Transverse colon (tissue), 4 donors: ENCODE data around the gene VMP1. TPM values are rescaled to one million over a fixed set of nuclear protein-coding genes. Genes with fewer than 3 reads are reported as not detected.

Experiments
- DNase-seq: peaks from one replicate; pipeline ENCODE4 v3.0.0-alpha.2; 2019
- H3K27ac ChIP-seq, 4 donors: fragments of 200-600 bp; sonication (generic); 2 replicates each; pipeline ENCODE4 v1.5.1; 2016 to 2018; ENCODE audit warnings: inconsistent platforms in 4 of 4
- H3K27me3 ChIP-seq: fragments of 200-600 bp; sonication (generic); 2 replicates; pipeline ENCODE4 v1.5.1; 2017; ENCODE audit warnings: inconsistent platforms
- H3K36me3 ChIP-seq, 4 donors: fragments of 200-600 bp; sonication (generic); 2 replicates each; pipeline ENCODE4 v1.5.1; 2017 to 2019; ENCODE audit warnings: inconsistent platforms in 4 of 4
- H3K4me1 ChIP-seq, 4 donors: fragments of 200-600 bp; sonication (generic); 2 replicates each; pipeline ENCODE4 v1.5.1; 2017 to 2020; ENCODE audit warnings: inconsistent platforms in 4 of 4
- H3K4me3 ChIP-seq, 4 donors: fragments of 200-600 bp; sonication (generic); 1 replicate in 1 of 4; 2 replicates in 3 of 4; pipeline versions ENCODE4 v1.5.1 to v1.6.1; 2017 to 2019; ENCODE audit warnings: inconsistent platforms in 4 of 4
- H3K9me3 ChIP-seq, 2 donors: fragments of 200-600 bp; sonication (generic); 2 replicates each; pipeline ENCODE4 v1.5.1; 2017 to 2019; ENCODE audit warnings: inconsistent platforms in 2 of 2
- CTCF ChIP-seq, 5 experiments: fragments of 200-600 bp in 3 of 5; fragments of 450-650 bp in 2 of 5; sonication (generic) in 3 of 5; IDR thresholded peaks; 1 replicate in 2 of 5; 2 replicates in 3 of 5; pipeline ENCODE4 v1.5.1; 2016 to 2017; ENCODE audit warnings: antibody characterized with exemption in 5 of 5, inconsistent platforms in 3 of 5, mild to moderate bottlenecking in 2 of 5, moderate library complexity in 1 of 5
- EP300 ChIP-seq: sonication (generic); formaldehyde crosslinking; IDR thresholded peaks from one replicate; pipeline ENCODE4 v1.6.1; 2017; ENCODE audit warnings: antibody characterized with exemption, low read depth
- POLR2A ChIP-seq: fragments of 450-650 bp; IDR thresholded peaks from one replicate; pipeline ENCODE4 v1.6.1; 2016; ENCODE audit warnings: antibody characterized with exemption, mild to moderate bottlenecking, moderate library complexity
- POLR2AphosphoS5 ChIP-seq, 3 donors: sonication (generic); formaldehyde crosslinking; IDR thresholded peaks; one replicate each; pipeline ENCODE4 v1.6.1; 2016; ENCODE audit warnings: antibody characterized with exemption in 3 of 3
- WGBS, 2 donors: methylation state at CpG; one replicate each; pipeline ENCODE4 v1.1.5; 2018; ENCODE audit warnings: low coverage in 1 of 2; 5-methylcytosine and 5-hydroxymethylcytosine counted together
- in situ Hi-C, 4 donors: fragments of 200-750 bp; cut with MboI; loops; one replicate each; pipeline versions ENCODE4 v1.15.0 to v1.15.1; 2017; ENCODE audit warnings: low sequenced_read_pairs in 3 of 4, low pct_ligation_motif_present in 1 of 4, low pct_unique_long_range_greater_than_20kb in 1 of 4
- intact Hi-C: fragments of 100-400 bp; cut with DNase I; formaldehyde crosslinking; loops from one replicate; pipeline ENCODE4 v1.15.1; 2023; ENCODE audit warnings: low total_unique reads
- total RNA-seq, 4 donors: library from RNA; depleted of rRNA; stranded (reverse); fragments of >200 nt; gene quantifications; one replicate each; pipeline ENCODE4 v1.1.0, GENCODE V29; 2016

Gene VMP1
- total RNA-seq, 4 donors from 2014 or later, result 136 to 547 (median 339) TPM

- no peak for DNase-seq
- 92 to 97% methylated on average over 4 of the region's 4 CpGs for WGBS, 2 donors
- in situ Hi-C loops, result no loop called here
- Histone ChIP-seq H3K27ac (no peak overlapping the region), H3K4me1 (no peaks in the 10 kb centered on the region), H3K9me3 (no peaks in the 10 kb centered on the region), H3K27me3 (no peaks in the 10 kb centered on the region), H3K4me3 (no peak overlapping the region), H3K36me3 (peaks cover 0 to 9% (median 0%) of the 10 kb centered on the region in 4 donors)
- no peak for TF ChIP-seq EP300
- no peak for TF ChIP-seq POLR2AphosphoS5 (IDR thresholded peaks at IDR 0.05)
- TF ChIP-seq POLR2A, result no peak
- no peak for TF ChIP-seq CTCF (IDR thresholded peaks at IDR 0.05)
- intact Hi-C loops, result no loop called here
Observed at GRCh38 chr17:59796138-59796537, 88.7 kb downstream of the VMP1 start.

GRCh38 chr17:59796785-59797205 lies 89.3 kb downstream of the VMP1 start:
- TF ChIP-seq EP300, result no peak
- no peak for TF ChIP-seq POLR2AphosphoS5 (IDR thresholded peaks at IDR 0.05)
- no peak for TF ChIP-seq POLR2A
- no peak for TF ChIP-seq CTCF (IDR thresholded peaks at IDR 0.05)
- Histone ChIP-seq H3K36me3 (peaks cover 0 to 9% (median 0%) of the 10 kb centered on the region in 4 donors), H3K4me3 (no peak overlapping the region), H3K27me3 (no peaks in the 10 kb centered on the region), H3K4me1 (no peaks in the 10 kb centered on the region), H3K27ac (no peak overlapping the region), H3K9me3 (no peaks in the 10 kb centered on the region)
- in situ Hi-C loops (no loop called here), intact Hi-C loops (no loop called here)
- DNase-seq, result no peak
- 71 to 100% methylated on average over 1 to 2 of the region's 2 CpGs for WGBS, 2 donors

- H3K9me3 ChIP-seq, result no peaks in the 10 kb centered on the region
- WGBS, 2 donors, result 86 to 100% methylated on average over 3 to 4 of the region's 4 CpGs
- TF ChIP-seq EP300 (no peak), CTCF (IDR thresholded peaks at IDR 0.05) (no peak), POLR2A (no peak), POLR2AphosphoS5 (IDR thresholded peaks at IDR 0.05) (no peak)
- H3K27me3 ChIP-seq, result no peaks in the 10 kb centered on the region
- in situ Hi-C loops (no loop called here), intact Hi-C loops (no loop called here)
- no peak overlapping the region for H3K4me3 ChIP-seq
- H3K4me1 ChIP-seq, result peaks cover 0 to 8% (median 0%) of the 10 kb centered on the region in 4 donors
- H3K27ac ChIP-seq, result no peak overlapping the region
- H3K36me3 ChIP-seq, result peaks cover 0 to 9% (median 0%) of the 10 kb centered on the region in 4 donors
- no peak for DNase-seq
Observed at GRCh38 chr17:59798111-59798510, 90.7 kb downstream of the VMP1 start.

- intact Hi-C loops, result no loop called here
- TF ChIP-seq EP300 (no peak), POLR2A (no peak), POLR2AphosphoS5 (IDR thresholded peaks at IDR 0.05) (no peak), CTCF (IDR thresholded peaks at IDR 0.05) (no peak)
- in situ Hi-C loops, result no loop called here
- H3K27me3 ChIP-seq, result no peaks in the 10 kb centered on the region
- no peak for DNase-seq
- H3K36me3 ChIP-seq, result peaks cover 0 to 3% (median 0%) of the 10 kb centered on the region in 4 donors
- no peak overlapping the region for H3K27ac ChIP-seq
- no peak overlapping the region for H3K4me3 ChIP-seq
- 94% methylated on average over 6 of the region's 6 CpGs; no CpG with 5 or more reads in 1 of the 2 donors for WGBS, 2 donors
- peaks cover 0 to 22% (median under 1%) of the 10 kb centered on the region in 4 donors for H3K4me1 ChIP-seq
- H3K9me3 ChIP-seq, result no peaks in the 10 kb centered on the region
Observed at GRCh38 chr17:59800530-59800942, 93.1 kb downstream of the VMP1 start.
